ENCODE measurements around the gene NCMAP. TPM values are rescaled to one million over a fixed set of nuclear protein-coding genes. Genes with fewer than 3 reads are reported as not detected.

The NCMAP gene
- total and polyA plus RNA-seq, 2 of the 8 experiments (the other 6 are each of a cell fraction or from before 2014, with no cell fraction given) = 0.21 to 0.39 TPM

DNA sequence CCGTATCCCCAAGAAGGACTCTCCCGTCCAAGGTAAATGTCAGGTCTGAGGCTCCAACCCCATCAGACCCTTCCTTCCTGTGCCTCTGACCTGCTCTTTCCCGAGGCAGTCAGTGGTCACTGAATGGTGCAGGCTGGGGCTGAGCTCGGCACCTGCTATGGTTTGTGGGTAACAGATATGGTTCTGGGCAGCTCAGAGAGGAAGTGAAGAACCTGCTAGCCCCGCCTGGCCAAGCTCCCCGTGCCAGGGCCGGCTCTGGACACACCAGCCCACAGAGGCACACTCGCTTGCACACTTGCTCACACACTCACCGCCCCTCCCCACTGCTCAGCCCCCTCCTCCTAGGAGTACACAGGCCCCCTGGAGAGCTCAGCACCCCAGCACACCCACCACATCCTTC, 16.4 kb downstream of the NCMAP start:
- Histone ChIP-seq H3K4me3 (ENCODE audit: extremely low read depth in 1 of 4, insufficient read depth in 2 of 4, low read depth in 3 of 4, low read length in 4 of 4) (no peak overlapping the region), H3K4me1 (replicated peaks in 1 of 4; ENCODE audit: control insufficient read depth in 3 of 4, insufficient read depth in 4 of 4, low read length in 3 of 4) (peaks cover 0 to 3% (median under 1%) of the 10 kb centered on the region in 4 experiments; a peak in 2 of 7 replicates), H3K27ac (ENCODE audit: low read depth, low read length) (no peak overlapping the region), H3K4me2 (ENCODE audit: insufficient read depth in 1 of 2, low read depth in 2 of 2, low read length in 2 of 2) (no peak overlapping the region), H3K9me3 (ENCODE audit: insufficient read depth in 2 of 2, low read depth in 1 of 2, low read length in 1 of 2) (no peaks in the 10 kb centered on the region), H2BK15ac (ENCODE audit: low read length) (no peak overlapping the region), H3K14ac (ENCODE audit: insufficient read length) (no peak overlapping the region), H3K27me3 (replicated peaks in 1 of 4; ENCODE audit: control insufficient read depth in 3 of 4, extremely low read depth in 1 of 4, insufficient read depth in 3 of 4, low read length in 3 of 4) (no peaks in the 10 kb centered on the region), H3K79me2 (ENCODE audit: control insufficient read depth in 1 of 2, insufficient read depth in 2 of 2, low read length in 2 of 2) (no peaks in the 10 kb centered on the region), H4K5ac (ENCODE audit: insufficient read length, low read depth, low read length) (no peak overlapping the region), H2AK5ac (ENCODE audit: low read depth, low read length) (no peak overlapping the region), H2BK12ac (ENCODE audit: low read depth, low read length) (no peak overlapping the region), H3K36me3 (ENCODE audit: control insufficient read depth in 2 of 4, insufficient read depth in 4 of 4, low read length in 3 of 4) (no peaks in the 10 kb centered on the region), H3K23me2 (ENCODE audit: low read depth, low read length) (no peaks in the 10 kb centered on the region), H2BK120ac (replicated peaks; ENCODE audit: low read depth, low read length) (no peak overlapping the region), H3K79me1 (ENCODE audit: low read depth, low read length) (no peaks in the 10 kb centered on the region; the same call in 1 of the 2 replicates), H4K91ac (replicated peaks; ENCODE audit: insufficient read length, low read length) (no peak overlapping the region), H2BK5ac (ENCODE audit: low read depth, low read length) (no peak overlapping the region), H3K9ac (replicated peaks in 1 of 4; ENCODE audit: extremely low read depth in 1 of 4, low read depth in 3 of 4, low read length in 3 of 4) (no peak overlapping the region), H3K18ac (ENCODE audit: extremely low read depth, low read length) (no peak overlapping the region), H2AFZ (ENCODE audit: low read length) (no peak overlapping the region), H3K56ac (replicated peaks; ENCODE audit: insufficient read length, low read depth, low read length) (no peak overlapping the region), H4K20me1 (replicated peaks in 1 of 2; ENCODE audit: control insufficient read depth in 1 of 2, insufficient read depth in 2 of 2, low read length in 2 of 2) (no peaks in the 10 kb centered on the region), H2BK20ac (ENCODE audit: low read length) (no peak overlapping the region), H3K4ac (replicated peaks; ENCODE audit: insufficient read length, low read depth, low read length) (no peak overlapping the region), H4K8ac (ENCODE audit: extremely low read depth, insufficient read depth, low read length) (peak overlapping the region; percentile 35; the same call in 1 of the 2 replicates), H3K23ac (ENCODE audit: insufficient read length) (no peak overlapping the region)
- FAIRE-seq = no peak
- DNase-seq (ENCODE audit: low read depth in 1 of 2, low spot score in 2 of 2) = no peak
- ChIA-PET POLR2A (ENCODE audit: partially characterized antibody) (interaction anchor here (0.6 kb wide), 1 partner anchor 140 kb away, joined by 3 read pairs; no protein-coding TSS in a partner anchor), CTCF (ENCODE audit: partially characterized antibody) (interaction anchor here (0.5 to 7.5 kb wide), 4 partner anchors 15 to 48 kb away, joined by 3 to 50 read pairs (median 4); no protein-coding TSS in a partner anchor)
- TF ChIP-seq, protein P1, sequence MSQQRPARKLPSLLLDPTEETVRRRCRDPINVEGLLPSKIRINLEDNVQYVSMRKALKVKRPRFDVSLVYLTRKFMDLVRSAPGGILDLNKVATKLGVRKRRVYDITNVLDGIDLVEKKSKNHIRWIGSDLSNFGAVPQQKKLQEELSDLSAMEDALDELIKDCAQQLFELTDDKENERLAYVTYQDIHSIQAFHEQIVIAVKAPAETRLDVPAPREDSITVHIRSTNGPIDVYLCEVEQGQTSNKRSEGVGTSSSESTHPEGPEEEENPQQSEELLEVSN (IDR thresholded peaks at IDR 0.05) = no peak
- TF ChIP-seq CEBPB (IDR thresholded peaks at IDR 0.05; ENCODE audit: low read depth, low read length) = no peak
- TF ChIP-seq TAF1 (IDR thresholded peaks at IDR 0.05; ENCODE audit: low read depth, low read length) = no peak
- no peak for TF ChIP-seq SRF (IDR thresholded peaks at IDR 0.05; ENCODE audit: low read depth, low read length)
- 92% methylated on average over 8 of the region's 9 CpGs; no CpG with 5 or more reads in 1 of the 2 experiments for WGBS, 2 experiments (ENCODE audit: extremely low coverage in 1 of 2, insufficient coverage in 1 of 2, insufficient read length in 1 of 2, insufficient replicate concordance in 2 of 2, low coverage in 1 of 2, low lambda C conversion rate in 2 of 2, missing lambda C conversion rate in 1 of 2)

Measured in H1 (cell line).